ENCODE measurements around the gene CAB39L. TPM values are rescaled to one million over a fixed set of nuclear protein-coding genes. Genes with fewer than 3 reads are reported as not detected.

CAB39L gene
- total RNA-seq, 1 donor from 2014 or later: 7.1 TPM

DNA sequence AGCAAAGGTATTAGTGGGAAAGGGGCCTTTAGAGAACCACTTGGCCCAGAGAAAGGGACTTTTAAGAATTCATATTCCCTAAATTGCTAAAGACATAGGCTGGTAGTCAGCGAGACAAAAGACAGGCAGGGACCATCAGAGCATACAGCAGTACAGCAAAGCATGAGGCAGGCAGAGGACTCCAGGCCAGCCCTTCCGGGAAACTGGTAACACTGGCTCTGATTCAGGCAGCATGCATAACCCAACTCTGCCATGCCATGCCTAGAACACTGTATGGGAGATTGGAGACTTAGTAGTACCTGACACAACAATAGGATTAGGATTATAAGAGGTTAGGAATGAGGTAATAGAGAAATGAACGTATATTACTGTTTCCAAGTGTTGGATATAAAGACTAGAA is 34.9 kb downstream of the CAB39L start:
- no peak for DNase-seq (ENCODE audit: low spot score)
- Mint-ChIP-seq H3K27ac (no peak overlapping the region), H3K4me3 (no peak overlapping the region), H3K27me3 (ENCODE audit: insufficient read depth) (peaks cover 7% of the 10 kb centered on the region), H3K4me1 (ENCODE audit: low read depth) (no peaks in the 10 kb centered on the region), H3K36me3 (ENCODE audit: low read depth) (no peaks in the 10 kb centered on the region), H3K9me3 (peaks cover 19% of the 10 kb centered on the region)
- intact Hi-C loops (cut with micrococcal nuclease): no loop called here

GRCh38 chr13:49407936-49408335 is 35.9 kb downstream of the CAB39L start:
- Mint-ChIP-seq H3K4me3 (no peak overlapping the region), H3K27ac (no peak overlapping the region), H3K4me1 (ENCODE audit: low read depth) (no peaks in the 10 kb centered on the region), H3K36me3 (ENCODE audit: low read depth) (no peaks in the 10 kb centered on the region), H3K9me3 (peaks cover 25% of the 10 kb centered on the region), H3K27me3 (ENCODE audit: insufficient read depth) (peaks cover 4% of the 10 kb centered on the region)
- no peak for DNase-seq (ENCODE audit: low spot score)
- intact Hi-C loops (cut with micrococcal nuclease): no loop called here

DNA sequence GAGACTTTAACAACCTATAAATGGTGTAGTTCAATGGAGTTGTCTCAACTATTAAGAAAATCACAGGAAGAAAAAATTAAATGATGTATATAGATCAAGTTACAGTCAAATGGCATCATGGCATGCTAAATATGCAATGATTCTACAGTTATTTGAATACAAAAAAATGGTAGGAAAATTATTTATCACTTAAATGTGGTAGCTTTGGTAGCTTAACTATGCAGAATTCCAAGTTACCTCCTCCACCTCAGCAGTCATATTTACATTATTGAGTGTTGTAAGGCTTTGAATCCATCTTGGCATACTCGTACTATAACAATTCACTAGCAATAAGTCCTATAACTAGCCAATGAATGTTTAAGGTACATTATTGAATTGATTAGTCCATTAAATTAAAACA is 36.8 kb downstream of the CAB39L start:
- Mint-ChIP-seq H3K27me3 (ENCODE audit: insufficient read depth) (peaks cover 4% of the 10 kb centered on the region), H3K4me1 (ENCODE audit: low read depth) (no peaks in the 10 kb centered on the region), H3K9me3 (peaks cover 25% of the 10 kb centered on the region), H3K4me3 (no peak overlapping the region), H3K36me3 (ENCODE audit: low read depth) (no peaks in the 10 kb centered on the region), H3K27ac (no peak overlapping the region)
- DNase-seq (ENCODE audit: low spot score): no peak
- intact Hi-C loops (cut with micrococcal nuclease): no loop called here

DNA sequence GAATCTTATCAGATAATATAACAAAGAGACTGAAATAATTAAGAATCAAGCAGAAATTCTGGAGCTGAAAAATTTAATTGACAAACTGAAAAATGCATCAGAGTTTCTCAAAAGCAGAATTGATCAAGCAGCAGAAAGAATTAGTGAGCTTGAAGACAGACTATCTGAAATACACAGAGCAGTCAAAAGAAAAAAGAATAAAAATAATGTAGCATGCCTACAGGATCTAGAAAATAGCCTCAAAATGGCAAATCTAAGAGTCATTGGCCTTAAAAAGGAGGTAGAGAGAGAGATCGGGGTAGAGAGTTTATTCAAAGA is 39.2 kb downstream of the CAB39L start:
- H3K27ac Mint-ChIP-seq: no peak overlapping the region
- H3K36me3 Mint-ChIP-seq (ENCODE audit: low read depth): no peaks in the 10 kb centered on the region
- H3K4me1 Mint-ChIP-seq (ENCODE audit: low read depth): no peaks in the 10 kb centered on the region
- intact Hi-C loops (cut with micrococcal nuclease): no loop called here
- H3K9me3 Mint-ChIP-seq: peaks cover 25% of the 10 kb centered on the region
- H3K4me3 Mint-ChIP-seq: no peak overlapping the region
- DNase-seq (ENCODE audit: low spot score): no peak
- H3K27me3 Mint-ChIP-seq (ENCODE audit: insufficient read depth): peaks cover 4% of the 10 kb centered on the region

- peaks cover 25% of the 10 kb centered on the region for H3K9me3 Mint-ChIP-seq
- peaks cover 2% of the 10 kb centered on the region for H3K27me3 Mint-ChIP-seq (ENCODE audit: insufficient read depth)
- H3K36me3 Mint-ChIP-seq (ENCODE audit: low read depth): no peaks in the 10 kb centered on the region
- no peak overlapping the region for H3K27ac Mint-ChIP-seq
- no peak for DNase-seq (ENCODE audit: low spot score)
- no peaks in the 10 kb centered on the region for H3K4me1 Mint-ChIP-seq (ENCODE audit: low read depth)
- no peak overlapping the region for H3K4me3 Mint-ChIP-seq
- intact Hi-C loops (cut with micrococcal nuclease): no loop called here
Observed at GRCh38 chr13:49403996-49404702, 39.7 kb downstream of the CAB39L start.

GRCh38 chr13:49400755-49401659 is 42.9 kb downstream of the CAB39L start:
- H3K27ac Mint-ChIP-seq: no peak overlapping the region
- H3K27me3 Mint-ChIP-seq (ENCODE audit: insufficient read depth): no peaks in the 10 kb centered on the region
- no peaks in the 10 kb centered on the region for H3K36me3 Mint-ChIP-seq (ENCODE audit: low read depth)
- no peaks in the 10 kb centered on the region for H3K4me1 Mint-ChIP-seq (ENCODE audit: low read depth)
- peaks cover 25% of the 10 kb centered on the region for H3K9me3 Mint-ChIP-seq
- DNase-seq (ENCODE audit: low spot score): no peak
- intact Hi-C loops (cut with micrococcal nuclease): no loop called here
- H3K4me3 Mint-ChIP-seq: no peak overlapping the region

DNA sequence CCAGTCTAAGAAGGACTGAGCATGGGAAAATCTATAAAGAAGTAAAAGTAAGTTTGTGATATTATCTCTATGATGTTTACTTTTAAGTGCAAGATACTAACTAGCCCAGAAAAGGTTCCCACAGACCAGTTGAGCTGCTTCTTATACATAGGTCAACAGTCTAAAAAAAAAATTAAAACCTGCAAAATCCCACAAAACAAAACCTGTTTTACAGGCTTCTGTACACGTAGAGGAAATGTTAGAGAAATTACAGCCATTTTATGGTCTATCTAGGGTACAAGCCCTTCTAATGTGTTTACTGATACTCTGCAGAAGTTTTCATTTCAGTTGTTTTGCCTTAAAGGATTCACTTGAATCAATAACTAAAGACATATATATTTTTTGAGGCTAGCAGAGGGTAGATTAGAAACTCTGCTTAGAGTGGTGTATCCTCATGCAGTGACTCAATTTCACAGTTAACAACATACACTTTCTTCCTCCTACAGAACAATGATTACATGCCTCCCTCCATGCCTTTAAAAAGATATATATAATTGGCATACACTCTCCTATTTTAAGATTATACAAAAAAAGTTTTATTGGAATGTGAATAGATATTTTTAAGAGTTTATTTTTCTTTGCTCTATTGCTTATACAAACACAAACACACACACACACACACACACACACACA is 43.9 kb downstream of the CAB39L start:
- peaks cover 16% of the 10 kb centered on the region for H3K9me3 Mint-ChIP-seq
- no peak overlapping the region for H3K27ac Mint-ChIP-seq
- H3K4me1 Mint-ChIP-seq (ENCODE audit: low read depth): no peaks in the 10 kb centered on the region
- intact Hi-C loops (cut with micrococcal nuclease): no loop called here
- H3K36me3 Mint-ChIP-seq (ENCODE audit: low read depth): no peaks in the 10 kb centered on the region
- DNase-seq (ENCODE audit: low spot score): no peak
- no peak overlapping the region for H3K4me3 Mint-ChIP-seq
- H3K27me3 Mint-ChIP-seq (ENCODE audit: insufficient read depth): peaks cover 4% of the 10 kb centered on the region

DNA sequence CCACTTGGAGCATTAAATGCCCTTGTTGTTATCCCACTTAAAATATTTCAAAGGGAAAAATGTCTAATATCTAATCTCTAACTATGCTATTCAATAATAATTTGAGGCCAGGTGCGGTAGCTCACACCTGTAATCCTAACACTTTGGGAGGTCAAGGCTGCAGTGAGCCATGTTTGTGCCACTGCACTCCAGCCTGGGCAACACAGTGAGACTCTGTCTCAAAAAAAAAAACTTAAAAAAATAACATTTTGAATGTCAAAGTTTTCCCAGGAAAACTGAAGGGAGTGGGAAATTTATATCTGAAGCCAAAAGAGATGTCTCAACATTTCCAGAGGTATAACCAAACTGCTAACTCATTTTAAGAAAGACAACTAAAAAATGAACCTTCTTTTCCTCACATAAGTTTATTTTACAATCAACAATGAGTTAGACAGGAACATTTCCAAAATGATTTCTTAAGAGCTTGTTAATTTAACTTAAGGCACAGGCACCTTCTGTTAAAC is 47.9 kb downstream of the CAB39L start:
- no peaks in the 10 kb centered on the region for H3K4me1 Mint-ChIP-seq (ENCODE audit: low read depth)
- no peak overlapping the region for H3K4me3 Mint-ChIP-seq
- no peaks in the 10 kb centered on the region for H3K36me3 Mint-ChIP-seq (ENCODE audit: low read depth)
- peaks cover 8% of the 10 kb centered on the region for H3K27me3 Mint-ChIP-seq (ENCODE audit: insufficient read depth)
- no peak overlapping the region for H3K27ac Mint-ChIP-seq
- intact Hi-C loops (cut with micrococcal nuclease): no loop called here
- H3K9me3 Mint-ChIP-seq: no peaks in the 10 kb centered on the region
- no peak for DNase-seq (ENCODE audit: low spot score)

DNA sequence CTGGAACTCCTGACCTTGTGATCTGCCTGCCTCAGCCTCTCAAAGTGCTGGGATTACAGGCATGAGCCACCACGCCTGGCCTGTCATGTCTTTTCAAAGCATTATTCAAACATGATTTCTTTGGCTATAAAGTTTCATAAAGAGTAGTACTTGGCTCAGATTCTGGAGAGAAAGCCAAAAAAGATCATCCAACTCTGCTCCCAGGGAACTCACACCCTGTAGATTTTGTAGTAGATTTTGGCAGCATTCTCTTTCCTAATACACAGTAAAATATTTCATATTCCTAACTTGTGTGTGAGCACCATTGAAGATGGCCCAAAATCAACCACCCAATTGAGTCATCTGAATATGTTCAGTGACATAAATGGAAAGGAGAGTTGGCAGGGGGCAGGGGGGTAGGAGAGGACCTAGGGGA is 48.4 kb downstream of the CAB39L start:
- Mint-ChIP-seq H3K36me3 (ENCODE audit: low read depth) (no peaks in the 10 kb centered on the region), H3K4me3 (no peak overlapping the region), H3K27me3 (ENCODE audit: insufficient read depth) (peaks cover 8% of the 10 kb centered on the region), H3K9me3 (no peaks in the 10 kb centered on the region), H3K4me1 (ENCODE audit: low read depth) (no peaks in the 10 kb centered on the region), H3K27ac (no peak overlapping the region)
- no peak for DNase-seq (ENCODE audit: low spot score)
- intact Hi-C loops (cut with micrococcal nuclease): no loop called here

DNA sequence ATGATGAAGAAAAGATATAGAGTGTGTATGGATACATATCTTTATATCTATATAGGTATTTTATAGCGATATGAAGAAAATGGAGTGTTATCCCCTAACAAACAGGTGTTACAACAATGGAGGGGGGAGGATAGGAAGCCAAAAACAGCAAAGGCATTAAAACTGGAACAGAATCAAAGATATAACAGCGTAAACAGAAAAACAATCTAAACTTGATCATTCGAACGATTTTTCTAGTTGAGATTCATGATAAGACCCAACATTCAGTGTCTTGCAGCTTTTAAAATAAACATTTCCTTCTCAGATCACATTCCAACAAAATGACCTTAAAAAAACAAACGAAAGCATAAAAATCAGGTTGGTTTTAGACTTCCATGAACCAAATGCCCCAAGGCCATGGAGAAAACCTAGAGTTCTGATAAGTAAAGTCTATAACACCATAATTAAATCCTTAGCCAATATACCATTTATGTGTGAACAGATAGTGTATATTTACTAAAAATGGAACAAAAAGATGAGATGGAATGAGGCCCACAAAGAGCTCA is 55.7 kb downstream of the CAB39L start:
- DNase-seq (ENCODE audit: low spot score): no peak
- H3K36me3 Mint-ChIP-seq (ENCODE audit: low read depth): no peaks in the 10 kb centered on the region
- H3K27me3 Mint-ChIP-seq (ENCODE audit: insufficient read depth): peaks cover 7% of the 10 kb centered on the region
- no peak overlapping the region for H3K4me3 Mint-ChIP-seq
- H3K4me1 Mint-ChIP-seq (ENCODE audit: low read depth): no peaks in the 10 kb centered on the region
- intact Hi-C loops (cut with micrococcal nuclease): no loop called here
- H3K27ac Mint-ChIP-seq: no peak overlapping the region
- H3K9me3 Mint-ChIP-seq: no peaks in the 10 kb centered on the region

DNA sequence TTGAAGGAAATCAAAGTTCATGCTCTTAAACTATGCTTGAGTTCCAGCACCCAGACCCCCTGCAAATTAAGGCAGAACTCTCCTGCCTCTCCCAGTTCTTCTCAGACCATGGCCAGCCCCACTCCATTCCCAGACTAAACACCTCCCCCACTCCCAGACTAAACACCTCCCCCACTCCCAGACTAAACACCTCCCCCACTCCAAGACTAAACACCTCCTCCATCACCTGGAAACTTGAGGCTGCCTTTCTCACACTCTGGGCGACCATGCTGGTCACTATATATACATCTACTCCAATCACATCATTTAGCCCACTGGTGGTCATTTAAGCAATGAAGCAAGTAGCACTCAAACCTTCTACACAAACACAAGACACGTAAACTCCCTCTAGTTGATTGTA is 57.2 kb downstream of the CAB39L start:
- no peaks in the 10 kb centered on the region for H3K36me3 Mint-ChIP-seq (ENCODE audit: low read depth)
- no peak overlapping the region for H3K4me3 Mint-ChIP-seq
- no peaks in the 10 kb centered on the region for H3K4me1 Mint-ChIP-seq (ENCODE audit: low read depth)
- intact Hi-C loops (cut with micrococcal nuclease): no loop called here
- H3K27me3 Mint-ChIP-seq (ENCODE audit: insufficient read depth): peaks cover 4% of the 10 kb centered on the region
- no peak for DNase-seq (ENCODE audit: low spot score)
- H3K9me3 Mint-ChIP-seq: no peaks in the 10 kb centered on the region
- H3K27ac Mint-ChIP-seq: no peak overlapping the region

- Mint-ChIP-seq H3K4me1 (ENCODE audit: low read depth) (no peaks in the 10 kb centered on the region), H3K4me3 (no peak overlapping the region), H3K9me3 (no peaks in the 10 kb centered on the region), H3K27me3 (ENCODE audit: insufficient read depth) (peaks cover 2% of the 10 kb centered on the region), H3K27ac (no peak overlapping the region), H3K36me3 (ENCODE audit: low read depth) (no peaks in the 10 kb centered on the region)
- no peak for DNase-seq (ENCODE audit: low spot score)
- intact Hi-C loops (cut with micrococcal nuclease): no loop called here
Observed at GRCh38 chr13:49376121-49376520, 67.7 kb downstream of the CAB39L start.

Data from activated T-helper 1 cell treated with anti-CD3 and anti-CD28 coated beads, Interleukin-12 subunit alpha, Interleukin-12 subunit beta, Interleukin-2, Interleukin-4 antibody, amounts not matched to agents 30 ng/mL and 10 ng/mL and 1 ng/mL, durations not matched to agents 14 hours and 24 hours and 36 hours (primary cell).